Immature natural killer cell (primary cell): ENCODE data around the gene FAM120A. TPM values are rescaled to one million over a fixed set of nuclear protein-coding genes. Genes with fewer than 3 reads are reported as not detected.
"Not testable (repeated sequence)": the region's sequence is repeated elsewhere in the genome, so short reads cannot be mapped to it uniquely, and the experiment has no call there.

Experiments used
- DNase-seq, 3 donors: peaks; one replicate each; pipeline ENCODE4 v3.0.0; 2022; ENCODE audit warnings: mixed read lengths in 1 of 3
- H3K27ac Mint-ChIP-seq, 6 donors: one replicate each; pipeline ENCODE4 v1.8.0; 2020; ENCODE audit warnings: mixed read lengths in 6 of 6, mild to moderate bottlenecking in 5 of 6, inconsistent platforms in 4 of 6, moderate library complexity in 3 of 6
- H3K27me3 Mint-ChIP-seq, 3 donors: one replicate each; pipeline ENCODE4 v1.8.0; 2020 to 2021; ENCODE audit warnings: low read depth in 3 of 3, mild to moderate bottlenecking in 3 of 3, mixed read lengths in 3 of 3, moderate library complexity in 3 of 3, inconsistent platforms in 1 of 3
- H3K36me3 Mint-ChIP-seq, 3 donors: one replicate each; pipeline ENCODE4 v1.8.0; 2020; ENCODE audit warnings: mixed read lengths in 3 of 3, inconsistent platforms in 2 of 3, mild to moderate bottlenecking in 2 of 3
- H3K4me1 Mint-ChIP-seq, 2 donors: one replicate each; pipeline ENCODE4 v1.8.0; 2020; ENCODE audit warnings: inconsistent platforms in 2 of 2, mild to moderate bottlenecking in 2 of 2, mixed read lengths in 2 of 2, moderate library complexity in 1 of 2
- H3K4me3 Mint-ChIP-seq, 5 donors: one replicate each; pipeline ENCODE4 v1.8.0; 2020; ENCODE audit warnings: mild to moderate bottlenecking in 5 of 5, mixed read lengths in 5 of 5, inconsistent platforms in 3 of 5, moderate library complexity in 3 of 5
- H3K9me3 Mint-ChIP-seq, 6 donors: one replicate each; pipeline ENCODE4 v1.8.0; 2020; ENCODE audit warnings: mild to moderate bottlenecking in 6 of 6, mixed read lengths in 6 of 6, inconsistent platforms in 4 of 6, moderate library complexity in 3 of 6
- polyA plus RNA-seq, 3 donors: library from polyadenylated mRNA; unstranded; fragments of 300-500 nt; fragmentation: Illumina TruSeq; gene quantifications; one replicate each; pipeline ENCODE4 v1.2.3, GENCODE V29; 2021

Gene FAM120A
- polyA plus RNA-seq, 3 donors from 2014 or later = 6.2 to 16.0 (median 6.9) TPM

DNA sequence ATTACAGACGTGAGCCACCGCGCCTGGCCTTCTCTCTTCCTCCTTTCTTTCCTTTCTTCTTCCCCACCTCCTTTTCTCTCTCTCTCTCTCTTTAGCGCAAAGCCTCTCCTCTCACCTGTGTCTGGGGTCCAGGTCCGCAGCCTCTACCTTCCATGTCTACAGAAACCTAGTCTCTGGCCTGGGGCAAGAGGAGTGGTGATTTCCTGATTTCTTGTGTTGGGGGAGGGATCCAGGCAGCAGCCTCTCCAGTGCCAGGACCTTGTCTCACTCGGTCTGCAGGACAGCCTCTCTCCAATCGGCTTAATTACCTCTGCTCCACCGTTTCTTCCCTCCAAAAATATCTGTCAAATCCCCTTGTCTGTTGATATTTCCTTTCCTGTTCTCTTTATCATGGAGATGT lies 16.1 kb upstream of the FAM120A start:
- Mint-ChIP-seq H3K27me3 (peaks cover 0 to 2% (median 1%) of the 10 kb centered on the region in 3 donors), H3K27ac (no peak overlapping the region), H3K4me3 (no peak overlapping the region), H3K4me1 (no peaks in the 10 kb centered on the region), H3K9me3 (no peaks in the 10 kb centered on the region), H3K36me3 (peaks cover 4 to 13% (median 4%) of the 10 kb centered on the region in 3 donors)
- DNase-seq = no peak

DNA sequence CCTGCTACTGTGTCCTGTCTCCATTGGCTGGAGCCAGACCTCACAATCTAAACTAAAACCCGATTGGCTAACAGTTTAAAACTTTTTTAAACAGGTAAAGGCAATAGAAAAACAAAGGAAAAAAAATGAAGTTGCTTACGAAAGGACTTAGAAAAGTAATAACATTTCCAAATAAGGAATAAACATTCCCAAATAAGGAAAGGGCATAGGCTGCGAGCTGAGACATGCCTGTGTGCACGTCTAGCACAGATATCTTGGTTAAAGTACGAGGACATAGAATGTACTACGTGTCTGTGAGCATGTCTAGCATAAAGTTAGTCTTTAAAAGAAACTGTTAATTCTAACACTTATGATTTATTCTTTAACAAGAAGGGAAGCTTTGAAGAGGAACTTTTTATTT lies 15.3 kb upstream of the FAM120A start:
- Mint-ChIP-seq H3K9me3 (no peaks in the 10 kb centered on the region), H3K27ac (no peak overlapping the region), H3K4me1 (no peaks in the 10 kb centered on the region), H3K27me3 (peaks cover 0 to 2% (median 1%) of the 10 kb centered on the region in 3 donors), H3K36me3 (peaks cover 4 to 13% (median 4%) of the 10 kb centered on the region in 3 donors), H3K4me3 (no peak overlapping the region)
- no peak for DNase-seq

DNA sequence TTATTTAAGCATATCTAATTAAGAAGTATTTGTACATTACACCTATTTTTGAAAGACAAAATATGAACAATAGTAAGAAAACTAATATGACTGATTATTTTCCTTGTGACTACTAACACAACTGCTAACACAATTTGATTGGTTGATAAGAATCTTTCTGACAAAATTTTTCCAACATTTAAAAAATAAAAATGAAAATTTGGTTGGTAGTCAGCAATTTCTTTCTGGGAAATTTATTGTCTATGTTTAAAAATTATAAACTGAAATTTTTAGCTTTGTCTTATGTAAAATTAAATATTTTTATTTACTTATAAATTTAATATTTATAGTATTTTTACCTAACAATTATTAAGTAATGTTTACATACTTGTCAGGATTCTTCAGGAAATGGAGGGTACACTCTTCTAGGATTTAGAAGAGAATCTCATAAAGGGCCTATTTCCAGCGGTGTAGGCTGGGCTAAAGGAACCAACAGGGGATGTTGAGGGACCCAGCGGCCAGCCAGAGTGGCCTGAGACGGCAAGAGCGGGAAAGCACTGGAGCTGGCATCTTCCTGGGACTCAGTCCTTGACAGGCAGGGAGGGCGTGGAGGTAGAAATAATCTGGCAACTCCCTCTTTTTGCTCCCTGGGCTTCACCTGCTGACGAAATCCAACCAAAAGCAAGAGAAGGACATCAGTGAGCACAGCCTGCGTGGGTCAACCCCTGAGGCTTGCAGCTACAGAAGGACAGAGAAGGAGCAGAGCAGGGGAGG lies 14.7 kb upstream of the FAM120A start:
- H3K4me1 Mint-ChIP-seq = no peaks in the 10 kb centered on the region
- DNase-seq = no peak
- H3K36me3 Mint-ChIP-seq = peaks cover 4 to 13% (median 4%) of the 10 kb centered on the region in 3 donors
- H3K4me3 Mint-ChIP-seq = no peak overlapping the region
- peaks cover 0 to 2% (median 1%) of the 10 kb centered on the region in 3 donors for H3K27me3 Mint-ChIP-seq
- H3K27ac Mint-ChIP-seq = no peak overlapping the region
- no peaks in the 10 kb centered on the region for H3K9me3 Mint-ChIP-seq

DNA sequence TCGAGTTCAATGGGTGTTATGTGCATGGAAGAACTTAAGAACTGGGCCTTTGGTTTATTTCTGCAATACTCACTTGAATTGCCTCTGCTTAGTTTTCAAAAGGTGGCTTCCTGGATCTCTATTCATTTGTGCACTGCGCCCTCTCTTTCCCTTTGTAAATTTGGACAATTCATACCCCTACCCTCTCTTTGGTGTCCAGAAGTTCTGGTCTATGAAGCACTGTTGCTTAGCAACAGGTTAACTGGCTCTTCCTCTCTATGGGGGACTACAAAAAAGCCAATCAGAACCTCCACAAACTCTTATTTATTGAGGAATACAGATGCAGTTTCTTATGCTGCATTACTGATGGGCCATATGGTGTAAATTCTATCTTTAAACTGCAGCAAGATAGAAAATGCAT lies 13.5 kb upstream of the FAM120A start:
- Mint-ChIP-seq H3K9me3 (no peaks in the 10 kb centered on the region), H3K27ac (peak overlapping the region in 1 of 6 donors; percentile 25), H3K4me1 (no peaks in the 10 kb centered on the region), H3K4me3 (no peak overlapping the region), H3K27me3 (peaks cover 0 to 2% (median 1%) of the 10 kb centered on the region in 3 donors), H3K36me3 (peaks cover 4 to 13% (median 4%) of the 10 kb centered on the region in 3 donors)
- no peak for DNase-seq

DNA sequence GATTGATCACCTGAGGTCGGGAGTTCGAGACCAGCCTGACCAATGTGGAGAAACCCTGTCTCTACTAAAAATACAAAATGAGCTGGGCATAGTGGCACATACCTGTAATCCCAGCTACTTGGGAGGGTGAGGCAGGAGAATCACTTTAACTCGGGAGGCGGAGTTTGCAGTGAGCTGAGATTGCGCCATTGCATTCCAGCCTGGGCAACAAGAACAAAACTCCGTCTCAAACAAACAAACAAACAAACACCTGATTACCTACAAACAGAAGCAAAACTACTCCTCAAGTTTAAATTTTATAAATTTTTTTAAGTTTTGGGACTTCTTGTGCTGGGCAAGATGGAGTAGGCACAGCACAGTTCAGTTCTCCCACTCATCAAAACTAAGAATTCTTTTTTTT lies 12.2 kb upstream of the FAM120A start:
- not testable (repeated sequence) for H3K9me3 Mint-ChIP-seq, H3K27ac Mint-ChIP-seq, DNase-seq, H3K4me1 Mint-ChIP-seq, H3K27me3 Mint-ChIP-seq, H3K4me3 Mint-ChIP-seq
- H3K36me3 Mint-ChIP-seq = peaks cover 4 to 13% (median 4%) of the 10 kb centered on the region in 3 donors

DNA sequence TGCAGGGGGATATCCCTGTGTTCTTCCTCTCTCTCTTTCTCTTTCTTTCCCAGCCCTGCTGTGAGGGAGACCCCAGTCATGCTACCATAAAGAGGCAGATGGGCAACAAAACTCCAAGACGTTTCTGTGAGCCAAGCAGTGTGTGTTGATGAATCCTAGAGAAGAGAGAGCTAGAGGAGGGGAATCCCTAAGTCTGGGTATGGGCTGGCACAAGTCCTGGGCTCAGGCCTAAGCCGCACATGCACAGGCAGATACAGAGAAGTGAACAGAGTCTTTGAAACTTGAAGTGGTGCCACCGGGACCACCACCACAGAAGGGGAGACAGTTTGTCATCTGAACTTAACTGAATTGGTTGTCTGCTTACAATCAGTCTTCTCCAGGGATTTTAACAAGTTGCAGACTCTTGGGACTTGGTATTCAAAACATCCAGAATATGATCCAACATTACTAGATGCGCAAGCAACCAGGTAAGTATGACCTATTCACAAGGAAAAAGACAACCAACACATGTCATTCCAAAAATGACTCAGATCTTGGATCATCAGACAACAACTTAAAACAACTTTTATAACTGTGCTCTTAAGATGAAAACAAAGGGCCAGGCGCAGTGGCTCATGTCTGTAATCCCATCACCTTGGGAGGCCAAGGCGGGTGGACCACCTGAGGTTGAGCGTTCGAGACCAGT lies 10.4 kb upstream of the FAM120A start:
- no peak for DNase-seq
- Mint-ChIP-seq H3K4me1 (no peaks in the 10 kb centered on the region), H3K36me3 (peaks cover 7 to 8% (median 7%) of the 10 kb centered on the region in 3 donors), H3K9me3 (no peaks in the 10 kb centered on the region), H3K27ac (no peak overlapping the region), H3K27me3 (peaks cover 1 to 3% (median 2%) of the 10 kb centered on the region in 3 donors), H3K4me3 (no peak overlapping the region)

DNA sequence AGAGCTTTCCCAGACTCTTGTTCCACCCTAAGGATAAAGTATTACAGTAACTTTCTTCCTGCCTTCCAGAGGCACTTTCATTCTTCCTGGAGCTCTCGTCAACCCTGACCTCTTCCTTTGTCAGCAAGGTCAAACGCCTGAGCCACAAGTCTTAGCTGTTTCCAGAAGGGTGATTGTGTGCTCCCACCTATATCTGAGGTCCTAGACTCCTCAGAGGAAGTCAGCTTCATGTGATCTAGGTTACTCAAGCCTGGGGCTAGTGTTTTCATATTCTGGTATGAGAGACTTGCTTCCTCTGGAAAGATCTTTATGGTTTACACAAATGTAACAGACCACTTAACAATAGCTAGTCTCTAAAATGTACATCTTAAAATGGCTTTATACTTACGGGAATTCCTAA lies 5.4 kb upstream of the FAM120A start:
- H3K27me3 Mint-ChIP-seq = peaks cover 0 to 12% (median 2%) of the 10 kb centered on the region in 3 donors
- peaks cover 0 to 24% (median 8%) of the 10 kb centered on the region in 3 donors for H3K36me3 Mint-ChIP-seq
- H3K4me1 Mint-ChIP-seq = peaks cover 16 to 41% of the 10 kb centered on the region in 2 donors
- no peak for DNase-seq
- no peaks in the 10 kb centered on the region for H3K9me3 Mint-ChIP-seq
- no peak overlapping the region for H3K4me3 Mint-ChIP-seq
- peak overlapping the region in 4 of 6 donors; percentile 1 to 71 (median 38) for H3K27ac Mint-ChIP-seq

DNA sequence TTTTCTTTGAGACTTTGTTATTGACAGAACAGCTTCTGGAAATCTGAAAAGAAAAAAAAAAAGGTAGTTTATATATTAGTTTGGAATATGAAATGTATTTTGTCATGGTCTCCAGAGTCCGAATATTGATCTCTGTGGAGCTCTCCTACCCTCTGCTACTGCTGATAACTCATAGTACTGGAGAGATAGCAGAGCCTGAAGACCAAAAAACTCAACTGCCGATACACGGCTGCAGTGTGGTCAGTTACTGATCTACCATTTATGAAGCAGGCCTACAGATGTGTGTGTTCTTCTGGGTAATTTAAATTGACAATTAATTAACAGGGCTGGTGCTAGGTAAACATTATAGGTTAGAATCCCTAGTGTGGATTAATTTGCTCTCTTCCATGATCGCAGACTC lies 3.8 kb upstream of the FAM120A start:
- H3K9me3 Mint-ChIP-seq = no peaks in the 10 kb centered on the region

DNA sequence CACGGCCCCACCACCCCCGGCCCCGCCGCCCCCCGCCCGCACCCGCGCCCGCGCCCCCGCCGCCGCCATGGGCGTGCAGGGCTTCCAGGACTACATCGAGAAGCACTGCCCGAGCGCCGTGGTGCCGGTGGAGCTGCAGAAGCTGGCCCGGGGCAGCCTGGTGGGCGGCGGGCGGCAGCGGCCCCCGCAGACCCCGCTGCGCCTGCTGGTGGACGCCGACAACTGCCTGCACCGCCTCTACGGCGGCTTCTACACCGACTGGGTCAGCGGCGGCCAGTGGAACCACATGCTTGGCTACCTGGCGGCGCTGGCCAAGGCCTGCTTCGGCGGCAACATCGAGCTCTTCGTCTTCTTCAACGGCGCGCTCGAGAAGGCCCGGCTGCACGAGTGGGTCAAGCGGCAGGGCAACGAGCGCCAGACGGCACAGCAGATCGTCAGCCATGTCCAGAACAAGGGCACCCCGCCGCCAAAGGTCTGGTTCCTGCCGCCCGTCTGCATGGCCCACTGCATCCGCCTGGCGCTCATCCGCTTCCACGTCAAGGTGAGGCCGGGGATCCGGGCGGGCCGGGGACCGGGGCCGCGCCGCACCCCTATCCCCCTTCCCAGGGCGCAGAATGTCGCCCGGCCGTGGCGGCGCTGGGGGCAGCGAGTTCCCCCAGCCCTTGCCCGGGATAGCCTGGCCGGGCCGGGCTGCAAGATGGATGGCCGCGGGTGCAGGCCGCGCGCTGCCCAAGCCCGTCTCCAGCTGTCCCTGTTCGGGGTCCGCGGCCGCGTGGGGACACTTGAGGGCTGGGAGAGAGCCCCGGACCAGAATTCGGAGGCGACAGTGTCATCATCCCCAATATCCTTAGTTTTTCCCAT lies 594 bp downstream of the FAM120A start:
- H3K36me3 Mint-ChIP-seq = peaks cover 0 to 12% (median 5%) of the 10 kb centered on the region in 3 donors
- DNase-seq = peak; percentile 41 to 46 (median 45)
- no peaks in the 10 kb centered on the region for H3K9me3 Mint-ChIP-seq
- H3K4me3 Mint-ChIP-seq = peak overlapping the region; percentile 89 to 97 (median 91)
- peak overlapping the region; percentile 88 to 100 (median 94) for H3K27ac Mint-ChIP-seq
- peaks cover 3 to 15% (median 11%) of the 10 kb centered on the region in 3 donors for H3K27me3 Mint-ChIP-seq
- peaks cover 54 to 74% of the 10 kb centered on the region in 2 donors for H3K4me1 Mint-ChIP-seq

More for the DNA sequence above, 3.8 kb upstream of the FAM120A start:
- peak overlapping the region in 2 of 6 donors; percentile 41 to 45 for H3K27ac Mint-ChIP-seq
- H3K4me1 Mint-ChIP-seq = peaks cover 18 to 42% of the 10 kb centered on the region in 2 donors
- H3K36me3 Mint-ChIP-seq = peaks cover 0 to 24% (median 8%) of the 10 kb centered on the region in 3 donors
- H3K27me3 Mint-ChIP-seq = peaks cover 0 to 14% (median 4%) of the 10 kb centered on the region in 3 donors
- no peak overlapping the region for H3K4me3 Mint-ChIP-seq
- no peak for DNase-seq

DNA sequence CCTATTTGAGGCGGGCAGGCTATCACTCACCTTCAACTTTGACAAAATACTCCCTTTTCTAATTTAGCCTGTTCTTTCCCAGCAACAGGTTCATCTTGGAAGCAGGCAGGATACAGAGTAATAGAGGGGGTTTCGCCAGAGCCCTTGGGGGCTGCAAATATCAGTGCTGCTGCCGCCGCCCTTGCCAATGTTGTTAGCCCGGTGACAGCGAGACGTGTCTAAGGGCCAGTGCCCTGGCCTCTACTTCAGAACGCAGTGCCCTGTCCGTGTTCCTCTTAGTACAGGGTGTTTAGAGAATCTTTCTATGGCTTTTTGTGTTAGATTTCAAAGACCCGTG lies 1.2 kb downstream of the FAM120A start:
- no peaks in the 10 kb centered on the region for H3K9me3 Mint-ChIP-seq
- H3K36me3 Mint-ChIP-seq = peaks cover 0 to 6% (median 4%) of the 10 kb centered on the region in 3 donors
- H3K4me1 Mint-ChIP-seq = peaks cover 52 to 74% of the 10 kb centered on the region in 2 donors
- H3K27me3 Mint-ChIP-seq = peaks cover 3 to 15% (median 11%) of the 10 kb centered on the region in 3 donors
- peak overlapping the region; percentile 88 to 100 (median 94) for H3K27ac Mint-ChIP-seq
- H3K4me3 Mint-ChIP-seq = peak overlapping the region; percentile 89 to 97 (median 91)
- peak in 1 of 3 donors; percentile 10 for DNase-seq

DNA sequence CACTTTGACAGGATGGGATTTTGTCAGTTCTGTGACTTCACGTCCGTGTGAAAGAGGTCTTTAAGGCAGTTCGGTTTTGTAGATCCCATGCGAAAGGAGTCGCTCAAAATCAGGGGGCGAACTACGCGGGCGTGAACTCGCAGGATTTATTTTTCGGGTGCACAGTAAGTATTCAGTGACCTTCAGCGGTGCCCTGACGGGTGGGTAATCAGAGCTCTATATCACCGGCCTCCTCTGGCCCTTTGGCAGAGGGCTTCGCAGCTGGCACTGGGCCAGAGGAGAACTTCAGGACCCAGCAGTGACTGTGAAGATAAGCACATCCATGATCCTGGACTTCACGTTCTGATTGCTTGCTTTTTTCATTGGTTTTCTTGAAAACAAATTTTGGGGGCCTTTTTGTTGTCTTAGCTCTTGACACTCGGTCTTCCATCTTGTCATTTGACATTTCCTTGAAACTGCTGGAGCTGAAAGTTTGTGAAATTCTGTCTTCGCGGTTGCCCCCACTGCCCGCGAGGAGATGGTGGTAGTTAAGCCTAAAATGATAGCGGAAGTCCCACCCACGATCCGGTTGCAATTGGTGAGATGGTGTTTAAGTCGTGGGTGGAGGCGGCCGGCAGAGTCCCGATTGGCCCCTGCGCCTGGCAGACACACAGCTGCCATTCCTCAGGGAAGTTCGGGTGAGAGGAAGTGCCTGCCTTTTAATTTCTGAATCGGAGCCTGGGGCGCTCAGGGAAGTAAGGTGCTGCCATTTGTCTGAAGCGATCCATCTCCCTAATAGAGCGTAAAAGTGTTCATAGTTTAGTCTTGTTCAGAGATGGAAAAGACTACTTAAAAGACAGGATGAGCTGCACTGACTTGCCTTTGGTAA lies 1.8 kb downstream of the FAM120A start, which contains the start of gene FAM120AOS:
TSS of gene FAM120AOS (minus strand) at position 535 of the 868 bp plus-strand sequence. CDS start 872 bp downstream, outside the sequence.
- H3K27me3 Mint-ChIP-seq = peaks cover 3 to 15% (median 11%) of the 10 kb centered on the region in 3 donors
- H3K4me3 Mint-ChIP-seq = peak within 1 kb of the TSS; percentile 89 to 97 (median 91)
- peaks cover 54 to 75% of the 10 kb centered on the region in 2 donors for H3K4me1 Mint-ChIP-seq
- H3K9me3 Mint-ChIP-seq = no peaks in the 10 kb centered on the region
- peaks cover 0 to 3% (median 0%) of the 10 kb centered on the region in 3 donors for H3K36me3 Mint-ChIP-seq
- DNase-seq = peak; percentile 85 to 86 (median 85)
- H3K27ac Mint-ChIP-seq = peak within 1 kb of the TSS; percentile 88 to 100 (median 94)

DNA sequence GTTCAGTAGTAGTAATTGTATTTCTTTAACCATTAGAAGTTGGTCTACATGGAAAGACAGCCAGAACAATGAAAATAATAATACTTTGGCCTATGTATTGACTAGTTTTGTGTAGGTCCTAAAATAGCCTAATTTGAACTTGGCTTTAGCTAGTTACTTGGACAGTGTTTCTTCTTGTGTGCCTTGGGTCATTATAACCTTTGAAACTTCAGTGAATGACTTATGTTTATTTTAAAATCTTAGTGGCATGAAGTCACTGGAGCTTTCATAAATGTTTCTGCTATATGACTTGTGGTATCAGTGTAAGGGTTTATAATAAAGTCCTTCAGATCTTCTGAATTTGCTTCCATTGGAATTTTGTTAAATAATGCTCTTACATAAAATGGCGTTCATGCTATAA lies 4.5 kb downstream of the FAM120A start:
- Mint-ChIP-seq H3K4me3 (no peak overlapping the region), H3K36me3 (peaks cover 0 to 3% (median 0%) of the 10 kb centered on the region in 3 donors), H3K27me3 (peaks cover 3 to 9% (median 5%) of the 10 kb centered on the region in 3 donors)

More for the DNA sequence above, 4.5 kb downstream of the FAM120A start:
- Mint-ChIP-seq H3K4me1 (peaks cover 62 to 79% of the 10 kb centered on the region in 2 donors), H3K9me3 (no peaks in the 10 kb centered on the region), H3K27ac (peak overlapping the region in 3 of 6 donors; percentile 68 to 83 (median 77))
- DNase-seq = no peak
